Activated naive CD4-positive, alpha-beta T cell (primary cell): Measurements from ENCODE around the gene C20orf204.

Source experiments
- DNase-seq, 4 experiments: peaks; one replicate each; lab custom pipeline; 2025; lab: John Stamatoyannopoulos, UW

C20orf204 gene

DNA sequence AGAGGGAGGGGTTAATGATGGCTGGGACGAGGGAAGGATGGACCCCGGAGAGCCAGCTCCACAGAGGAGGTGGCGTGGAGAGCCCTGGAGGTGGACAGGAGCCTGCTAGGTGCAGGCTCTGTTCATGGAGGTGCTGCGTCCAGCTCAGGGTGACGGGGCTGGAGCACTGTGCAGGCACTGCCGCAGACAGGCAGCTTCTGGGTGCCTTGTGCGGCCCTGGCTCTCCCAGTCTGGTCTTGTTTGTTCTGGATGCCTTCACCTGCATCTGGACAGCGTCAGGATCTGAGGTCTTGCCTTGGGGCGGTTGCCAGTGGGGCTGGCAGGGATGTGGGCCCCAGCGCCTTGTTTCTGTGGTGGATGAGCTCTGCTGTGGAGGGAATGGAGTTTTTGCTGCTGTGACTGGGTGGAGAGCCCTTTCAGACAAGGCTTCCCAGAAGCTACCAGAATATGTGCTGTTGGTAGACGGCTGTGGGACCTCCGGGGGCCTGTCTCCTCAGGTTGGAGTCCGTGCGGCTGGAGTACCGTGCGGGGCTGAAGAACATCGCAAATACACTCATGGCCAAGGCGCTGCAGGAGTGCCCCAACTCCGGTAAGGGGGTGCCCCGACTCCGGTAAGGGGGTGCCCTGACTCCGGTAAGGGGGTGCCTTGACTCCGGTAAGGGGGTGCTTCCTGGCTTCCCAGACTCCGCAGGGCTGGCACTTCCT lies 7.8 kb upstream of the C20orf204 start:
- no peak for DNase-seq

DNA sequence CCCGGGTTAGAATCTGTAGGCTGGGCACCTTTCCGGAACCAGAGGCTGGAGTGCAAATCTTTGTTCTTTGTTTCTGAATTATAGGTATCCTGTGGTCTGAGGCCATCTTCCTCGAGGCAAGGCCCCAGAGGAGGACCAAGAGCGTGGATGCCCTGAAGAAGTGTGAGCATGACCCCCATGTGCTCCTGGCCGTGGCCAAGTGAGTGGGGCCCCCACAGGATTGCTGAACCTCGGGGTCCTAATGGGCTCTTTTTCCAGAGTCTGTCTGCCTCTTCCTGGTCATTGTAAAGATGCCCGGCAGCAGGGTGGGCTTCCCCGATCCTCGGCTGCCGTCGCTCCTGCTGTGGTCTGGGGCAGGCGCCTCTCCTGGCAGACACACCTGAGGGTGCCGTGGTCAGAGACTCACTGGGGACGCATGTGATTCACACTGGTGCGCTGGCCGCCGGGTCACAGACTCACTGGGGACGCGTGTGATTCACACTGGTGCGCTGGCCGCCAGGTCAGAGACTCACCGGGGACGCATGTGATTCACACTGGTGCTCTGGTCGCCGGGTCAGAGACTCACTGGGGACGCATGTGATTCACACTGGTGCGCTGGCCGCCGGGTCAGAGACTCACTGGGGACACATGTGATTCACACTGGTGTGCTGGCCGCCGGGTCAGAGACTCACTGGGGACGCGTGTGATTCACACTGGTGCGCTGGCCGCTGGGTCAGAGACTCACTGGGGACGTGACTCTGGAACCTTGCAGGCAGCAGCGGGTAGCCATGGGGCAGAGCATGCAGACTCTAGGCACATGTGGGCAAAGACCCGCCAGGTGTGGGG lies 6.5 kb upstream of the C20orf204 start:
- DNase-seq = no peak

DNA sequence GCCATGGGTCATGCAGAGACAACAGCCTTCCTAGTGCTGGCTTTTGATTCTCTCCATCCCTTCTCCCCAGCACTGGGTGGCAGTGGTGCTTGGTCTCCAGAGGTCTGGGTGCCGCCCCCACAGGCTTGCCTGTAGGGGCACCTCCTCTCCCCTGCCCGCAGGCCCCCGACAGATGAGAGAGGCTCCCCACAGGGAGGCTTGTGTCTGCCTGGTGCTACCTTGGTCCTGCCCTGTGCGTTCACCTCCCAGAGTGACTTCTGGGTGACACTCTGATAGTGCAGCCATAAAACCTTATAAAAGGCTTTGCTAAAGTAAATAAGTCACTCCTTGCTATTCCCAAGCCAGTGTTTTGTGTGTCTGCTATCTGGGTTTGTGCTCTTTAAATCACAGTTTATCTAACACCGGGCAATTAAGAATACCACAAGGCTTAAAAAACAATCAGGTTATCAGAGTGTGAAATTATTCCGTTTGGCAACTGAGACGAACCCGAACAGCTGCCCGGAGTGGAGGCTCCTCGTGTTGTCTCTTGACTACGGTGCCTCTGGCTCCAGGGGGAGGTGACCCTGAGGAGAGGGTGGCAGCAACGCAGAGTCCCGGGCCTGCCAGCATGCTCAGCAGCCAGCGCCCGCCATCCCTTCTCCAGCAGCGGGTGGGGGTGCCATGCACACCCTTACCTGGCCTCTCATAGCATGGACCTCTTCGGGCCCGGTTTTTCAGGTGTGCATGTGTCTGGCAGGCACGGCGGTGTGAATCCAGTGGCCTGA lies 5.4 kb upstream of the C20orf204 start:
- DNase-seq = no peak

DNA sequence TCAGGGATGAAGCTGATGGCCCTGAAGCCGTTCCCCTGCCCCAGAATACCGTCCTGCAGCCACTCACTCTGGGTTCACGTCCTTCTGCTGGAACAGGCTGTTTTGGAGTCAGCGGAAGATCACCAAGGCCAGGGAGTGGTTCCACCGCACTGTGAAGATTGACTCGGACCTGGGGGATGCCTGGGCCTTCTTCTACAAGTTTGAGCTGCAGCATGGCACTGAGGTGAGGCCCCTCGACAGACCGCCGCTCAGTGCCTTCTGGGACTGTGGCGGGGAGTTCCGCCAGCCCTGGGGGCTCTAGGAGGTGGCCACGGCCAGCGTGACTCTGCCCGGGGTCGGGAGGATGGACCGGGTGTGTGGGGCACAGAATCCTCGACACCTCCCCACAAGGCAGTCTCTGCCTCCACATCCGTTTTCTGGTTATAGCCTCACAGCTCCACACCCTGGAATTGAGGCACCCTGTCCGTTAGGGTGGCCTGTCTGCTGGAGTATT lies 4.1 kb upstream of the C20orf204 start:
- no peak for DNase-seq

DNA sequence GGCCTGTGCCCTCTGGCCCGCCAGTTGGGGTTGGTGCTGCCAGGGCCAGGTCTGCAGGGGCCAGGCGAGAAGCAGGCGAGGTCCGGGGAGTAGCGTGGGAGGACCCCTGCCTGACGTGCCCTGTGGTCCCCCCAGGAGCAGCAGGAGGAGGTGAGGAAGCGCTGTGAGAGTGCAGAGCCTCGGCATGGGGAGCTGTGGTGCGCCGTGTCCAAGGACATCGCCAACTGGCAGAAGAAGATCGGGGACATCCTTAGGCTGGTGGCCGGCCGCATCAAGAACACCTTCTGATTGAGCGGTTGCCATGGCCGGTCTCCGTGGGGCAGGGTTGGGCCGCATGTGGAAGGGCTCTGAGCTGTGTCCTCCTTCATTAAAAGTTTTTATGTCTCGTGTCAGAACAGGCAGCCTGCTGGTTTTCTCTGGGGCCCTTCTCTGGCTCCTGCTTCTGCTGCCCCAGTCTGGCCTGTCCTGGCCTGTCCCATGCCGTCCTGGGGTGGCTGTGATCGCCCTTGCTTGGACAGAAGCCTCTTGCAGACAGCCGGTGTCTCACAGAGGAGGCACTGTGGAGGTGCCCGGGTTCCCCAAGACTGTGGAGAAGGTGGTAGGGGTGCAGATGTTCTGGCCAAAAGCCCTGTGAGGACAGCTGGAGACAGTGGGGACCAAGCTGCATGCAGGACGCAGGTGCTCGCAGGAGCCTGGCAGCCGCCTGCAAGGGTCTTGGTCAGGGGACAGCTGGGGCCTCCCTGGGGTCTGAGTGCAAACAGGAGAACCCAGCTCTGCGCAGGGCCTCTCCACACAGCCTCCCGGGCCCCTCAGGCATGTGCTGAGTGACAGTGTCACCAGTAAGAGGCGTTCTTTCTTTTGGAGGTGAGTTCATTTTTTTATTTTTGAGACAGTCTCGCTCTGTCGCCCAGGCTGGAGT lies 3.0 kb upstream of the C20orf204 start:
- DNase-seq = no peak

DNA sequence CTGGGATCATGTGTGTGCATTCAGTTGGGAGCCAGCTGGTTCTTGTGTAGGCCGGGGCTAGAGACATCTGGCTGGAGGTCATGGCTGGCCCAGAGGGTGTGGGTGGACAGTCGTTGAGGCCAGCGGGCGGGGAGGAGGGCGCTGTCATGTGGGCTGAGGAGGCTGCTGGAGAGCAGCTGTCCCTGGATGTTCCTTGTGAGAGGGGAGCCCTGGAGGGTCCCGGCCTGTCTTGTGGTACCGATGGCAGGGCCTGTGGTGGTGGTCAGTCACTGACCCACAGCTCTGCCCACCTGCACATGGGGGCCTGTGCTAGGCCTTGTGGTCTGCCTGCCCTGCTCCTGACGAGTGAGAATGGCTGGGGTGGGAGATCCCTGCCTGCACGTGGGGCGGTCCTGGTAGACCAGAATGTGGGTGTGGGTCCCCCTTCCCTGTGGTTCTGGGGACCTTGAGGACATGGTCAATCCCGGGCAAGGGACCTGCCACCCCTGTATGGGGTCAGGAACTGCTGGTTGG lies 1.9 kb upstream of the C20orf204 start:
- DNase-seq = no peak

DNA sequence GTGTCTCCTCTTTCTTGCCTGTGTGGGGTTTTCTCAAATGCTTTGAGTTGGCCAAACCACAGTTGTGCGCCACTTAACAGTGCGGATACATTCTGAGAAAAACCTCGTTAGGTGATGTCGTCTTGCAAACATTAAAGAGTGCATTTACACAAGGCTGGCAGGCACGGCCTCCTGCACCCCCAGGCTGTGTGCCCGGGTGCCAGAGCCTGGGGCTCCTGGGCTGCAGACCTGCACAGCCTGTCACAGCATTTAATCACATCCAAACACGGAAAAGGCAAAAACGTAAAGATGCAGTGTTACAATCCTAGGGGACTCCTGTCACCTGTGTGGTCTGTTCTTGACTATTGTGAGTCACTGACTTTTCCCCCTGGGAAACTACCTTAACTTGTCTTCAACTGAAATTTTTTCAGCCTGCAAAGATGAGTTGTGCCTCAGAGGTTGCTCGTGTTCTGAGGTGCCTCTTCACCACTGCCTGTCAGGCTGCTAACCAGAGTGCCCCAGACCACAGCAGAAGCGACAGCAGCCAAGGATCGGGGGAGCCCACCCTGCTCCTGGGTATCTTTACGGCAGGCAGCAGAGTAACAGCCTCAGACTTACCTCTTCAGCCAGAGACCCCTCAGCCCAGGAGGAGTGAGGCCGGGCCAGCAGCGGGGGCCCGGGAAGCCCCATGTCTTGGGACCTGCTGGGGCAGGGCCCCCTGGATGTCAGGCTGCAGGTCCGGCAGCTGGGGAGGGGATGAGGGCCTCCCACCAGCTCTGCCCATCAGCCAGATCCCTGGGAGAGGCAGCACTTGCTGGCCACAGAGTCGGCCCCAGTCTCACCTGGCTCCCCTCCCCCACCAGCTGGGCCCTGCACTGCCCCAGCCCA lies 683 bp upstream of the C20orf204 start:
- no peak for DNase-seq

DNA sequence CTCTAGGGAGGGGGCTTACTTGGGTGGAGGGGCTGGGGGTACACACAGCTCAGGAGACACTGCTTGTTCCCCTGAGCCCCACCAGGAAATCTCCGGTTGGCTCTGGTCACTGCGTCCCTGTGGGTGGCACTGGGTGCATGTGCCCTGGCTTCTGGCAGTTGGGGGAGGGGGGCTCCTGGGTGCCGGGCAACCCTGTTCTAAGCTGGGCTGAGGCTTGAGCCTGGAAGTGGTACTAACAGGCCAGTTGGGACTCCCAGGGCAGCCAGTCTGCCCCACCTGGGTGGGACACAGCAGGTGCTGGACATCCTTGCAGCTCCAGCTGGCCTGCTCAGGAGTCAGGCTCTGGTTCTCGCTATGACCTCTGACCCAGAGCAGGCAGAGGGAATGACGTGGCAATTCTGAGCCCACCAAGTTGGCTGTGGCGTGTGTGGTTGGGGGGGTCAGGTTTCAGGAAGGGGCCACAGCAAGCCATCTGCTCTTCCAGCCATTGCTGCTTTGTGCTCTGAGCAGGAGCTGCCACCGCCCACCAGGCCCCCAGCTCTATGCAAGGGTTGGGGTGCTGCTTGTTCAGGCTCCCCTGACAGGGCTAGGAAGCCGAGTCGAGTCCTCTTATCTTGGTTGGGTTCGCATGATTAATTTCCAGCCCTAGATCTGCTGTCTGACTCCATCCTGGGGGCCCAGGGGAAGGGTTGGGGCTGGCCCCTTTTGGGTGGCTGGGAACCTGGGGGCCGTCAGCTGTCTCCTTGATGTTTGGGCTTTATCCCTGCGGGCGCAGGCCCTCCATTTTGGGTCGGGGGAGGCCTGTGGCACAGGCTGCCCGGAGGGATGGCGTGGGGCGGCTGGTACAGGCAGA lies 590 bp downstream of the C20orf204 start:
- no peak for DNase-seq

DNA sequence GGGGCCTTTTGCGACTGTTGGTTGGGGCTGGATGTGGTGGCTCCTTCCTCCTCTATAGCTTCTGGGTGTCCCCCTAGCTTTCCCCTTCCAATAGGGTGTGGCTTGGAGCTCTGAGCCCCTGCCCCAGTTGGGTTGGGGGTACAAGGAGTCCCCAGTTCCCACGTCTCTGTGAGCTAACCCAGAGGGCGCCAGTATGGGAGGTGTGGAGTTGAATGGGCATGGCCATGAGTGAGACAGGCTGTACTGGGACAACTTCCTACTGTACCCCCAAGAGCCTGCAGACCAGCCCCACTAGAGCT lies 1.2 kb downstream of the C20orf204 start:
- DNase-seq = no peak

DNA sequence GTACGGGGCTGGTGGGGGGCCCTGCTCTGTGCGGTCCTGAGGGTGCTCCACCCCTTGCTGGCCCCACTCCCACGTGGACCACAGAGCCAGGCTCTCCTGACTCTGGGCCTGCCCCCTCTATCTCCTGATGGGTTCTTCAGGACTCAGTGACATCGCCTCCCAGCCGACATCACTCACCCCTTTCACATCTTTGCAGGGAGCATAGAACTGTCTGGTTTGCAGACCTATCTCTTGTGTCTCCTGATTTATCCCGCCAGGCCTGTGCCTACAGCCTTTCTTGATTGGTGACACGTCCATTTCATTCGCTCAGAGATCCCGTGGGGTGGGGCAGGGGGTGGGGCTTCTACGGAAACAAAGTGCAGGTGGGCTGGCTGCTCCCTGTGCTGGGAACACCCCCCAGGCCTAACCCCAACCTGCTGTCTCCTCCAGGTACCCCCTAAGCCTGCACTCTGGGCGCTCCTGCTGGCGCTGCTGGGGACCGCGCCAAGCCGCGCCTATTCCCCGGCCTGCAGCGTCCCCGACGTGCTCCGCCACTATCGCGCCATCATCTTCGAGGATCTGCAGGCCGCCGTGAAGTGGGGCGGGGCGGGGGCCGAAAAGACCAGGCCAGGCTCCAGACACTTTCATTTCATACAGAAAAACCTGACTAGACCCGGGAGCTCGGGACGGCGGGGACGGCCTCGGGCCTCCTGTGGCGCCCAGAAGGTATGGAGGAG lies 1.7 kb downstream of the C20orf204 start:
- DNase-seq = no peak

DNA sequence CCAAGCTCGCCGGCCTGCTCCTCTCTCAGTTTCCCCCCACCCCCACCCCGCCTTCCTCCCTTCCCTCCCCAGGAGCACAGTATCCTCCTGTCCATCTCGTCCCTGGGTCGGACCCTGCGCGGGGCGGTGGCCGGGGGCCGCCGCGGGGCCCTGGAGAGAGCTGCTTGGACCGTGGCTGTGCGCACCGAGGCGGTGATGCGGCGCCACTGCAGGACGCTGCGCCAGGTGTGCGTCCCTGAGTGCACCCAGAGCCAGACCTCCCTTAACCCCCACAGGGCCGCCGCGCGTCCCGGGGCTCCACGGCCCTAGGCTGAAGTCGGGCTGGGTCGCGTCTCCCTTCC lies 2.2 kb downstream of the C20orf204 start:
- DNase-seq = no peak

DNA sequence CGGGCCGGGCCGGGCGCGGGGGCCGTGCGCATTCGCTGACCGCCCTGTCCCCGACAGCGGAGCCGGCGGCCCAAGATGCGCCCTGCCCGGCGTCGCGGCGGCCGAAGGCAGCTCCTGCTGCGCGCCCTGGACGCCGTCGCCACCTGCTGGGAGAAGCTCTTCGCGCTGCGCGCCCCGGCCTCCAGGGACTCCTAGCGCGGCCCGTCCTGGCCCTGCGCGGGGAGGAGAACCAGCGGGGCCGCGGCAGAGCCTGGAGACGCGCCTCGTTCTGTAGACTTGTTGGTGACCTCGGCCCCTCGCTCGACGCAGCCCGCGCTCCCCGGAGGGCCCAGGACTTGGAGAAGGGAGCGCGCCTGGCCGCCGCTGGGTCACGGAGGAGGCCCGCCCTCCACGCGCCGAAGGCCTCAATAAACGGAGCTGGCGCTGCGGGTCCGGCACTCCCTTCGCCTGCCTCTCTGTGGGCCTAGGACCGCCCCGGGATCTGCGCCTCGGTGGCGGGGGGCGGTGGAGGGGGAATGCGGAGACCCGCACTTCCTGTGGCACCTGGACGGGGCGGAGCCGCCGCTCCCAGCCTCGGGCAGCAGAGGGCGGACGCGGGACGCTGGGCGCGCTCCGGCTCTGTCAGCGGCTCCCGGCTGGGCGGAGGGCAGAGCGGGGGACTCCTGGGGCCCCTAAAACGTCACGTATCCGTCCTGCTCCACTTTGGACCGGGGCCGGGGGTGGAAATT lies 2.7 kb downstream of the C20orf204 start:
- DNase-seq = peak; percentile 38 to 78 (median 52)

DNA sequence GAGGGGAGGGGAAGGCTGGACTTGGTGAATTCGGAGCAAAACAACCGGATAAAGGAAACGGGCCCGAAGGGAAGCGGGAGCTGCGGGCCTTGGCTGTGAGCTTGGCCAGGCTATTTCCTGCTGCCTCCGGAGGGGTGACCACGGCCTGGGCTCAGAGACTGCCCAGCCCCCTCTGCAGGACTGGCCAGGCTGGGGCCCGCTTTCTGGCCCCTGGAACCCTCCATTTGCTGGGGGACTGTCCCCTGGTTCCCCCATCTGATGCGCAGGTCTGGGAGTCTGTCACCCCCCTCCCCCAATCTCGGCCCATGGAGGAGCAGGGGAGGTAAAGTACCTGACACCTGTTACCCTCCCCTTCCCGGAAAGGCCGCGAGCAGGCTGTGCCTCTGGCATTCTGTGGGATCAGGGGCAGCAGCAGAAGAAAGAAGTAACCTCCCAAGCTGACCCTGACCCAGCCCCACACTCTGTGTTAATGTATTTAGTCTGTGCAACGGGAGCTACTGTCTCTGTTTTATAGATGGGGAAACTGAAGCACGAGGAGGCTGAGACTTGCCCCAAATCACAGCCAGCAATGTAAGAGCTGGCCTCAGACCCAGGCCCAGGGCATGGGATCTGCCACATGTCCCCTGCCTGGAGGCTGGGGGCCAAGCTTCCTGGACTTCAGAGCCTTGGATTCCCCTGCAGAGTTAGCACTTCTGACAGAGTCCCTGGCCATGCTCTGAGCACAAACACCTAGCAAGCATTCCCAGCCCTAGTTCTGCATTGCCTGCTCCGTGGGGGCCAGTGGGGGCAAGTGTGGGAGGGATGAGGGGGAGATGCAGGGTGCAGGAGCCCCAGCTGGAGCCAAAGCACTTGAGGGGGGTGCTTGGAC lies 3.5 kb downstream of the C20orf204 start:
- DNase-seq = no peak

DNA sequence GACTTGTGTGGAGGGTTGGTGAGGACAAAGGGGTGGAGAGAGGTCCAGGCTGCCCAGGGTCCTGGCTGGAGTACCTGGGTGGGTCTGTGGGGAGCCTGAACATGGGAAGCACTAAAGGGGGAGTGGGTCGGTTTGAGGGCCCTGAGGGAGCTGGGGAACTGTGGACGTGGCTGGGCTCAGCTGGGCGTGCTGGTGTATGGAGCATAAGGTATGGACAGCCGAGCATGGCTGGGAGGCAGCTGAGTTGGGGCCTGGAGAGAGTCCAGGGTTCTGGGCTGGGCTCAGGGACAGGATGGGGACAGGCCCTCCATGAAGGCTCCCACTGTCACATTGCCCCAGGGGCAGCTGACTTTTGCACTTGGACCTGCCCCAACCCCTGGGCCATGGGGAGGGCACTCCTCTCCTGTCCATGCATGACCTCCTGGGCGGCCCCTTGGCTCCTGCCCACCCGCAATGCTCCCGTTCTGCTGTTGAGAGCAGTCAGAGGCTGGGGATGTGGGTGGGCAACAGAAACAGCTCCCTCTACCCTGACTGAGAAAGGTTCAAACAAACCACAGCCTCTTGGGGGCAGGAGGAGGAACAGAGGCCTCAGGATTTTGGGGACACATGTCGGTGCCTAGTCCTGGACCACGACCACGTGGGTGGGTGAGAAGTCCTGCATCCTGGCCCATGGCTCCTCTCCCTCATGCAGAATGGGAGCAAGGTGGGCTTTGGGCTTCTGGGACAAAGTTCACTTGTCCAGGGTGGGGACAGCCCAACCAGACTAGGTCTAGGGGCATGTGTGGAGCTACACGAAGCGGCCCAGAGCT lies 4.5 kb downstream of the C20orf204 start:
- DNase-seq = no peak

DNA sequence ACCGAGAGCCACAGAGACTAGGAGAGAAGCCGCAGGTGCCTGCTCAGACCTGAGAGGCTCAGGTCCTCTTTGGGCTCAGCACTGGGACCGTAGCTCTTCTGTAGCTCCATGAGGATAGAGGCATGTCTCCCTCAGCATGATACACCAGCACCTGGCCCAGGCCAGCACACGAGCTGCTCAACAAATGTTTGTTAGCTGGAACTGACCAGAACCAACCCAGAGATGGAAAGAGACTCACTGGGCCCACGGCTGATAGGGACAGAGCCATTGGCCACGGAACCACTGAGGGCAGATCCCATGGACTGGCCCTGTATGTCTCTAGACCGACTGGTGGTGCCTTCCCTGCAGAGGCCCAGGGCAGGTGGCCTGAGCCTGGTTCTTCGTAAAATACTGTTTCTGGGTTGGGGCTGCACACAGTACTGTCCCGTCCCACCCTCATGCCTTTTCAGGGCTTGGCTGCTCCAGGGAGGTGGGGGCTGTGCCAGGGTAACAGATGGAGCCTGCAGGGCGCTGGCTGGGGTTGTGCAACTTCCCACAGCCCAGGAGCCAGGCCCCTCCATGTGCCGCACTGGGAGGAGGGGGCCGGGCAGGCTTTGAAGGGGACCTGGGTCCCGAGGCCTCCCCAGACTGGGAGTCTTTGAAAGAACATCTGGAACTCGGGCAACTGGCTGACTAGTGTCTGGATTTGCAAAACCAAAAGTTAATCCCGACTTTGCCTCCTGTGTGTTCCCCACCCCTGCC lies 5.2 kb downstream of the C20orf204 start:
- no peak for DNase-seq

DNA sequence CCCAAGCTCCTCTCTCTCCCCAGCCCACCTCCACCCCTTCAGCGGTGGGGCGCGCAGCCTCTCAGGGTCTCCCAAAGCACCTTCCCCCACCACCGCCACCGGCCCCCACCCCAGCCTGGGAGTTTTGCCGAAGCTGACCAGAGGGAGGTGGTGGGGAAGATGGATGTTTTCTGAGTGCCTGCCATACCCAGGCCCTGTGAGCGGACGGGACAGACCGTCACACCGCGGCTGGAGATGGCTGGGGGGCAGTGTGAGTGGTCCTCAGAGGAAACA lies 5.7 kb downstream of the C20orf204 start:
- DNase-seq = no peak
